Activated CD4-positive, alpha-beta memory T cell treated with anti-CD3 and anti-CD28 coated beads, Interleukin-2, amount 10 ng/mL, durations not matched to agents 7 days and 5 days (primary cell): Measurements from ENCODE around the gene SLC38A2. TPM values are rescaled to one million over a fixed set of nuclear protein-coding genes. Genes with fewer than 3 reads are reported as not detected.

Experiments used
- CTCF ChIA-PET: fragments of 350-600 bp; sonication (Branson Sonifier 250); formaldehyde crosslinking; loops from one replicate; lab custom pipeline; 2021; ENCODE audit warnings: antibody characterized with exemption, inconsistent platforms; lab: Charles Lee
- POLR2A ChIA-PET: fragments of 350-600 bp; sonication (Branson Sonifier 250); formaldehyde crosslinking; loops from one replicate; lab custom pipeline; 2021; ENCODE audit warnings: antibody characterized with exemption; lab: Charles Lee
- DNase-seq: peaks from one replicate; pipeline ENCODE4 v3.0.0-alpha.2; 2020
- H3K27ac Mint-ChIP-seq: one replicate; pipeline ENCODE4 v1.8.0; 2021; ENCODE audit warnings: mild to moderate bottlenecking, mixed read lengths
- H3K27me3 Mint-ChIP-seq: one replicate; pipeline ENCODE4 v1.8.0; 2021; ENCODE audit warnings: mixed read lengths
- H3K36me3 Mint-ChIP-seq: one replicate; pipeline ENCODE4 v1.8.0; 2021; ENCODE audit warnings: low read depth, mixed read lengths
- H3K4me1 Mint-ChIP-seq: one replicate; pipeline ENCODE4 v1.8.0; 2021; ENCODE audit warnings: mixed read lengths
- H3K4me3 Mint-ChIP-seq: one replicate; pipeline ENCODE4 v1.8.0; 2021; ENCODE audit warnings: mild to moderate bottlenecking, mixed read lengths
- H3K9me3 Mint-ChIP-seq: one replicate; pipeline ENCODE4 v1.8.0; 2021; ENCODE audit warnings: mixed read lengths
- total RNA-seq, 2 experiments: library from RNA; stranded (reverse); gene quantifications; one replicate each; pipeline ENCODE4 v1.2.3, GENCODE V29; 2021

The SLC38A2 gene
- total RNA-seq, 2 experiments from 2014 or later: 265 to 267 TPM

DNA sequence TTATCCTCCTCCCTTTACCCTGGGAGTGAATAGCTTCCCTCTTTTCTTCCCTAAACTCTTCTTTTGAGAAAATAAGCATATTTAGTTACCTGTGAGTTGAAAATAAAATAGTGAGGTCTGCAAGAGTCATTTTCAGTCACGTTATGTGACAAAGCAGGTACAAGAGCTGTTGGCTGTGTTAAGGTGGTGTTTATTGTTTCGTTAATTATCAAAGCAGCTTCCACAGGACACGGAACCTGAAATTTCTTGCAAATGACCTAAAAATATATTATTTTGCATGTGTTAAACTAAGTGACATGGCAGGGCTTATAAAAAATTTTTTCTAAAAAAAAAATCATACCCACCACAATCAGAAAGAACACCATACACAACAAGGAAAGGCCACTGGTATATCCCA is 8.3 kb downstream of the SLC38A2 start:
- ChIA-PET POLR2A (interaction anchor here (1.0 to 3.4 kb wide), 5 partner anchors 8 to 95 kb away, joined by 3 to 19 read pairs (median 6); partner anchors contain the start of genes SLC38A1 and SLC38A2), CTCF (interaction anchor here (1.0 to 1.6 kb wide), 3 partner anchors 210 to 312 kb away, joined by 3 to 4 read pairs (median 4); no protein-coding TSS in a partner anchor)
- H3K9me3 Mint-ChIP-seq: no peaks in the 10 kb centered on the region
- no peak overlapping the region for H3K4me3 Mint-ChIP-seq
- no peak for DNase-seq
- peaks cover 94% of the 10 kb centered on the region for H3K36me3 Mint-ChIP-seq
- H3K4me1 Mint-ChIP-seq: peaks cover 82% of the 10 kb centered on the region
- H3K27ac Mint-ChIP-seq: no peak overlapping the region
- H3K27me3 Mint-ChIP-seq: no peaks in the 10 kb centered on the region

DNA sequence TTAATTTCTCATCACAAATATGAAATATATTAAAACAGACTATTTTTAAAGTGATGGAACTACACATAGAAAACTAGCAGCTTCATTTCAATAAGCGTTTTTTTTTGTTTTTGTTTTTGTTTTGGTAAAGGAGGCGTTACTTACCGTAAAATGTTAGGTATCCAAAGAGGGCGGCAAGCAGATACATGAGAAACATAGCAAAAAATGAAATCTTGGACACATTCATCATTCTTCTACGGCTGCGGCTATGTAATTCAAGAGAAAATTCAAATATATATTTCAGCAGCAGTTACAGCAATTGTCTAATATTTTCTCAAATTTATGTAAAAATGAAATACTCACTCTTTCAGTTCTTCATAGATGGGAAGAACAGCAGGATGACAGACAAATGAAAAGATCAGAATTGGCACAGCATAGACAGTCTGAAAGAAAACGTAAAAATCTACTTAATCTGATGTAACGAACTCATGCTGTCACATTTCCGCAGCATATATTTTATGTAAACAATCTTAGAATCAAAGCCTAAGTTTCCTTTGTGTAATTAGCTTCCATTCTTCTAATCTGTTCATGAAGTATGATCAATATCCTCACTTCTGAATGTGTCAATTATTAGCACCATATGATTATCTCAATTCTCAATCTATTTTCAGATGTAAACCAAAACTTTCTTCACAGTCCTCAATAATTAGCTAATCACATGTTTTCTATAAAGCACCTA is 8.8 kb downstream of the SLC38A2 start:
- H3K4me3 Mint-ChIP-seq: no peak overlapping the region

DNA sequence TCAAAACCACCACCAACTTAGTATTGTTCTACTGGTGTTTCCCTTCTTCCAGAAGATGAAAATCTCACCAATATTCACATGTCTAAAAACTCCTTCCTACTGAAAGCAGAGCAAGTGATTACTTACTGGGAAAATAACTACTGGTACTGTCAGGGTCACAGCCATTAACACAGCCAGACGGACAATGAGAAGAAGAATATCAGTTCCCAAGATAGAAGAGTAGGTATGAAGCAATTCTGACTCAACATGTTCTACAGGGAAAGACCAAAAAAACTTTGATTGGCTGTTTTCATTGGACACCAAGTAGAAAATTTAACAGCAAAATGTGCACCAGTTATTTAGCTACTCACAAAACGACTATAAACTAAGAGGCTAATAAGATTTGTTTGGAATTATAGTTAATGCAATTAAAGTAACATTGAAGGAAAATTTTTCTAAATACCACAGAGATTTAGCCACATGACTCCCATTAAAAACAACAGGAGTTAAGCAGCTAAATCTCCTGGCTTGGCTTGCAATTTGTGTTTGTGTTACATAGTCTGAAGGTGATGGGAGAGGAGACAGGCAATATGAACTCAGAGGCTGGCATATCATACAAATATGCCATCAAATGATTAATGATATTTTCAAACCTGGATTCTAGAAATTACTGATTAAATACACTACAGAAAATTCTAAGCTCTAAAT is 9.5 kb downstream of the SLC38A2 start:
- DNase-seq: no peak
- peaks cover 71% of the 10 kb centered on the region for H3K4me1 Mint-ChIP-seq
- no peaks in the 10 kb centered on the region for H3K27me3 Mint-ChIP-seq
- H3K4me3 Mint-ChIP-seq: no peak overlapping the region
- no peaks in the 10 kb centered on the region for H3K9me3 Mint-ChIP-seq
- CTCF ChIA-PET: interaction anchor here (1.0 to 1.6 kb wide), 2 partner anchors 15 to 209 kb away, joined by 3 to 4 read pairs; no protein-coding TSS in a partner anchor
- H3K36me3 Mint-ChIP-seq: peaks cover 92% of the 10 kb centered on the region
- POLR2A ChIA-PET: interaction anchor here (0.8 to 3.4 kb wide), 4 partner anchors 8 to 97 kb away, joined by 3 to 19 read pairs (median 12); partner anchors contain the start of genes SLC38A1 and SLC38A2
- H3K27ac Mint-ChIP-seq: peak overlapping the region; percentile 23

More for the DNA sequence above, 8.8 kb downstream of the SLC38A2 start:
- H3K27ac Mint-ChIP-seq: no peak overlapping the region
- CTCF ChIA-PET: interaction anchor here (1.0 to 1.6 kb wide), 3 partner anchors 210 to 312 kb away, joined by 3 to 4 read pairs (median 4); no protein-coding TSS in a partner anchor
- POLR2A ChIA-PET: interaction anchor here (0.8 to 3.4 kb wide), 5 partner anchors 7 to 94 kb away, joined by 3 to 19 read pairs (median 6); partner anchors contain the start of genes SLC38A1 and SLC38A2
- peaks cover 94% of the 10 kb centered on the region for H3K36me3 Mint-ChIP-seq
- H3K9me3 Mint-ChIP-seq: no peaks in the 10 kb centered on the region
- no peaks in the 10 kb centered on the region for H3K27me3 Mint-ChIP-seq
- no peak for DNase-seq
- peaks cover 77% of the 10 kb centered on the region for H3K4me1 Mint-ChIP-seq

DNA sequence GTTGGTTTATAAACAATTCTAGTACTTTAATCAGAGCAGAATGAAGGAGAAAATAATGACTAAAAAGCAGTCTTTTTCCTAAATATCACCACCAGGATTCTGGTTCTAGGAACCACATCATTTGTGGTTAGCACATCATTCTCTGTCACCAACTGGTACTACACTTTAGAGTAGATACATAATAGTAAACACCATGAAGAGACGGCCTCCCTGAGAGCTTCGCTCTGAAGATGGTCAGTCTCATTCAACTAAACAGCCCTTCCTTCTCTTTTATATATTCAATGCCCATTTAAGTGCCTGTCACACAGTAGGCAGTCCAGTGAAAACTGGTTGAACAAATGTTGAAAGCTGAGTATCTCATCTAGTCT is 10.9 kb downstream of the SLC38A2 start:
- H3K36me3 Mint-ChIP-seq: peaks cover 80% of the 10 kb centered on the region
- H3K27me3 Mint-ChIP-seq: no peaks in the 10 kb centered on the region
- DNase-seq: no peak
- ChIA-PET CTCF (interaction anchor here (1.5 kb wide), 1 partner anchor 9 kb away, joined by 5 read pairs; no protein-coding TSS in a partner anchor), POLR2A (interaction anchor here (1.3 to 3.4 kb wide), 4 partner anchors 9 to 95 kb away, joined by 4 to 19 read pairs (median 14); partner anchors contain the start of genes SLC38A1 and SLC38A2)
- H3K9me3 Mint-ChIP-seq: no peaks in the 10 kb centered on the region
- peaks cover 57% of the 10 kb centered on the region for H3K4me1 Mint-ChIP-seq
- H3K4me3 Mint-ChIP-seq: no peak overlapping the region
- peak overlapping the region; percentile 51 for H3K27ac Mint-ChIP-seq

DNA sequence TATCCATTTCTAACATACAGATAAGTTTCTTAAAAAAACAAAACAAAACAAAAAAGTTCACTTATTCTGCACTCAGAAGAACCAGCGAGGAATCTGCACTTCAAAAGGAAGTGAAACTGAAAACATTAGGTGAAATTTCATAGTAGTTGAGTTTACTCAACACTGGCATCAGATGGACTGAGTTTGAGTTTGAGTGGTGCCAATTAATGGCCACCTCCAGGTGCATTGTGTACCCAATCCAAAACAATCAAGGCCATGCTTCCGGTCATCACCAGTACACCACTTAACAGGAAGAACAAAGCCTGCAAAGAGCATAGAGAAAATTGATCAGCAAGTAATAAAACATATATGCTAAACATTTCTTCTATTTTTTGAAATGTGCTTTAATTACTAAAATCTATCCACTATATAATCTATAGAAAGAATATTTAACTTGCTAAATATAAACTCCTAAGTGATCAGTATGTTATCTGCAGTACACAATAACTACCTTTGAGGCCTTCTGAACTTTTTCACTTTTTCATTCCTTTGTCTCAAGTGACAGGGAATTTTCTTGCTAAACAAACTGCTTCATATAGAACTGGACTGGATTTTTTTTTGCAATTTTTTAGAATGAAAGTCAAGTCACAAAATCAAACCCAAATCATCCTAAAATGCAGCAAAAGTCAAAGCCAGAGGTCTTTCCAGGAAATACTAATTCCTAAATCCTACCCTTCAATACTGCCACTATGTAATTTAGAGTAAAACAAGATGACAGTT is 11.5 kb downstream of the SLC38A2 start:
- H3K27ac Mint-ChIP-seq: no peak overlapping the region
- no peak overlapping the region for H3K4me3 Mint-ChIP-seq
- H3K27me3 Mint-ChIP-seq: no peaks in the 10 kb centered on the region
- peaks cover 53% of the 10 kb centered on the region for H3K4me1 Mint-ChIP-seq
- CTCF ChIA-PET: interaction anchor here (1.5 kb wide), 1 partner anchor 10 kb away, joined by 5 read pairs; no protein-coding TSS in a partner anchor
- POLR2A ChIA-PET: interaction anchor here (1.4 to 3.4 kb wide), 3 partner anchors 9 to 92 kb away, joined by 10 to 19 read pairs (median 19); partner anchors contain the start of genes SLC38A1 and SLC38A2
- no peaks in the 10 kb centered on the region for H3K9me3 Mint-ChIP-seq
- H3K36me3 Mint-ChIP-seq: peaks cover 75% of the 10 kb centered on the region
- DNase-seq: no peak

DNA sequence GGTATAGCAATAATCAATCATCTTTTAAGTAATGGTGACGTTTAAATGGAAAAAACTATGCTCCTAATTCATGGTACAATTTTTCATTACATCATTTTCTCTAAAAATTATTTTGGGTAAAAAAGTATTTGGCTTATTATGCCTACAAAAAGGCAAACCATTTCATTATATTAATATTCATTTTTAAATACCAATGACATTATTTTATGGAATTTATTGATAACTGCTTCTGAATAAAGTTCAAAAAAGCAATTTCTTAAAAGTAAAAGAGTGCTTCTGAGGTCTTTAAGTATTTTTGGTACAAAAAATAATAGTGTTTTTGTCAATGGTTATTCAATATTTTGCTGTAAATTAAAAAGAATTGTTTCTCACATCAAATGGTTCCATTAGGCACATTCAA is 12.2 kb downstream of the SLC38A2 start:
- DNase-seq: no peak
- ChIA-PET POLR2A (interaction anchor here (1.3 kb wide), 1 partner anchor 91 kb away, joined by 3 read pairs; no protein-coding TSS in a partner anchor), CTCF (no interaction called here)
- no peaks in the 10 kb centered on the region for H3K9me3 Mint-ChIP-seq
- no peaks in the 10 kb centered on the region for H3K27me3 Mint-ChIP-seq
- H3K36me3 Mint-ChIP-seq: peaks cover 67% of the 10 kb centered on the region
- H3K4me3 Mint-ChIP-seq: no peak overlapping the region
- no peak overlapping the region for H3K27ac Mint-ChIP-seq
- peaks cover 47% of the 10 kb centered on the region for H3K4me1 Mint-ChIP-seq

DNA sequence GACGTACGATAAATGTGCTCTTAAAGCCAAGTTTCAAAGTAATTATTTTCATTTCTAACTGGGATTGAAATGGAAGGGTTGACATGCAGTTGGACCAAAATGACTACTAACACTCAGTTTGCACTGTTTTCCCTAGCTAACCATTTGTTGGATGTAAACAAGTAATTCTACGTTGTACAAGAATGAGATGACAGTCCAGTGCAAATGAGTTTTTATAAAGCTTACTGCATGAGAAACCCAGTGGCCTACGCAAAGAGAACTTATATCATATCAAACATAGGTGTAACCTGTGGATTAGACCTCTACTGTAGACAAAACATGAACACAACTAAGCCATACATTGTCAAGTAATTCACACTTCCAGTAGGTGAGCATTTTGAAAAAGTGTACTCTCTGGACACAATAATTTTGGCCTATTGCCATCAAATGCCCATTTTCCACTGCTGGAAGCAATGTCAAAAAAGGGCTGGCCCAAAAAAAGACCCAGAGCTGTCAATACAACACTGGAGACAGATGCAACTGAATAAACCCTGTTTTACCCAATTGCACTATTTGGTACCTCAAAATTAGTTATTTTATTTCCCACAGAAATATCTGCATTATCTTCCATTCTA is 12.8 kb downstream of the SLC38A2 start:
- no peak overlapping the region for H3K27ac Mint-ChIP-seq

DNA sequence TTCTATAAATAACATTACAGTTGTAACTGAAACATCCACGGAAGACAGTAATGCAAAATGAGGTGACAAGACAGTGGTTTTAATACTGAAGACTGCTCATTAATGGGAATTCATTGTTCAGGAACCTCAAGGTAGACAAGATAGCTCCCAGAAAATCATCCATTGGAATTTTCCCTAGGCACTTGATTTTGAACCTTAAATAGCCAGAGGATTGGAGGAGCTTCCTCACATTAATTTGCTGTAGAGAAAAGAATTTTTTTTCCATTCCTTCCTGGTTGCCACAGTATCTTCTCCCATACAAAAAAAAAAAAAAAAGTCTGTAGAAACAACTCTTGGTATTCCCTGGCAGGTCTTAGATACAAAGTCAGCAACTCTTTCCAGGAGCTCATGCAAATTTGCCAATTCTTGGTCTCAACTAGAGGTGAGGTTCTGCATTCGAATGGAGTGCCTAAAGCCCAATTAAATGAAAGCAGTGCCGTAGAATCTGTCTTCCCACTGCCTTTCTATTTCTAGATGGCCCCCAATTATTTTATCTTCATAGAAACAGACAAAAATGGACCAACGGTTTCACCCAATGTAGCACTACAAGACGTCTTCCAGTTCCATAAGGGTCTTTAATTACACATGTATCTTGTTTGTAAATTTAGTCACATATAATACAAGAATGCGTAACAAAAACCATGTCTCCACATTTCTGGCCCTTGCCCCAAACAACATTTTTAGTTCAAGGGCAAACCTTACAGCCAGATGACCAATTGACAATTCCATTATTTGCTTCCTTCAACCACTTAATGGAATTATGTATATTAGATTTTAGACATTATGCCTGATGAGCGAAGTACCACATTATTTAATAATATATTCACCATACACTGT is 13.5 kb downstream of the SLC38A2 start:
- Mint-ChIP-seq H3K4me1 (peaks cover 47% of the 10 kb centered on the region), H3K27ac (no peak overlapping the region), H3K36me3 (peaks cover 56% of the 10 kb centered on the region), H3K27me3 (no peaks in the 10 kb centered on the region), H3K9me3 (no peaks in the 10 kb centered on the region), H3K4me3 (no peak overlapping the region)
- CTCF ChIA-PET: no interaction called here
- POLR2A ChIA-PET: interaction anchor here (0.7 to 1.4 kb wide), 4 partner anchors 11 to 90 kb away, joined by 3 to 6 read pairs (median 4); no protein-coding TSS in a partner anchor
- no peak for DNase-seq

More for the DNA sequence above, 12.8 kb downstream of the SLC38A2 start:
- ChIA-PET CTCF (no interaction called here), POLR2A (interaction anchor here (0.7 to 1.4 kb wide), 3 partner anchors 12 to 90 kb away, joined by 3 to 6 read pairs (median 3); no protein-coding TSS in a partner anchor)
- no peak for DNase-seq
- no peaks in the 10 kb centered on the region for H3K9me3 Mint-ChIP-seq
- no peak overlapping the region for H3K4me3 Mint-ChIP-seq
- peaks cover 61% of the 10 kb centered on the region for H3K36me3 Mint-ChIP-seq
- peaks cover 43% of the 10 kb centered on the region for H3K4me1 Mint-ChIP-seq
- H3K27me3 Mint-ChIP-seq: no peaks in the 10 kb centered on the region

DNA sequence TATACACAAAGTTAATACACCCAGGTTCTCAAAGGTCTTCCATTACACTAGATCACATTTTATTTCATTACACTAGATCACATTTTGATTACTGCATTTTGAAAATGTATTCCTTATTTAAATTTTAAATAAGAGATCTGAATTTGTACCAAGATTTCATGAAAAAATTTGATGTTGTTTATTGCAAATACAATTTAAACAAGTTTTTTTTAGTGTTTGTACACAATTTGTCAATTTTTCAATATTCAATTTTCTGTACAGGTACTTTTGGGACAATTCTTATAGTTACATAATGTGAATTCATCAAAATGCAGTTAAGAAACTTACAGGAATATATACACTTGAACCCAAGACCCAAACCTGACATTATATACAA is 14.3 kb downstream of the SLC38A2 start:
- Mint-ChIP-seq H3K27me3 (no peaks in the 10 kb centered on the region), H3K27ac (no peak overlapping the region), H3K36me3 (peaks cover 49% of the 10 kb centered on the region), H3K4me3 (no peak overlapping the region), H3K4me1 (peaks cover 46% of the 10 kb centered on the region), H3K9me3 (no peaks in the 10 kb centered on the region)
- ChIA-PET POLR2A (interaction anchor here (0.9 to 1.5 kb wide), 3 partner anchors 12 to 303 kb away, joined by 4 to 6 read pairs (median 5); no protein-coding TSS in a partner anchor), CTCF (no interaction called here)
- DNase-seq: no peak

DNA sequence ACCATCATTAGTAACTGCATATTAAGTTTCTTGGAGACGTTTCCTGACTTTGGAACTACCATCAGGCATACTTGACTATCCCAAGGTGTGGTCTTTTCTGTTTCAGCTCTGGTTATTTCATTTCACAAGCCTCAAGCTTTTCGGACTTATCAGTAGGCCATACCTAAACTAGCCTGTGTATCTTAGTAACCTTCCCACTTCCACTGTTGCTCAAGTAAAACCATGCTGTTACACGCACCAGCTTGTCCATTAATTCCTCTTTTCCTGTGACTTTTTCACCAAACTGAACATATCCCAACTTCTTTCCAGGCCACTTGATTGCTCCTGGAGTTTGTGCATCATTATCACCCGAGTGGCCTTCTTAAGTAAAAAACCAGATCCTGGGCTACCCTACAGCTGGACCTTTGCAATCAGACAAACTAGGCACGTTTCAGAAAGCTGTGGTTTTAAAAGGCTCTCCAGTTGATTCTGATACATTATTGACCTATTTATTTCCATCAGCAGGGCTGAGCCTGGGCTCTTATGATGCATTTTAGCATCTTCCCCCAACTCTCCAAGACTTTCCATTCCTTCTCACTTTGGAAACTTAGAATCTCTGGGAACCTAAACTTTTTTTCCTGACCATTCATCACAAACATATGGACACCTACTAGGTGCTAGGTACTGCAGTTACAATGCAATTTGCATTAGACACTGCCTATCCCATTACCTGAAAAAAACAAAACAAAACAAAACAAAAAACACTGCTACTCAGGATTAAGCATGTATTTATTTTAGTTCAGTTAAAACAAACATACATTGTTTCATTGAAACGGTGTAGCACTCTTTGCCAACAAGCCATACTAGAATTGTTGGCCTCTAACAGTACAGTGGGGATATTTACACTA is 14.9 kb downstream of the SLC38A2 start:
- no peak for DNase-seq
- CTCF ChIA-PET: interaction anchor here (1.0 to 2.2 kb wide), 2 partner anchors 89 to 233 kb away, joined by 3 to 9 read pairs; partner anchors contain the start of gene SLC38A1
- POLR2A ChIA-PET: interaction anchor here (1.1 to 2.6 kb wide), 8 partner anchors 10 to 304 kb away, joined by 3 to 19 read pairs (median 6); partner anchors contain the start of gene SLC38A1
- Mint-ChIP-seq H3K27ac (no peak overlapping the region), H3K27me3 (no peaks in the 10 kb centered on the region), H3K9me3 (no peaks in the 10 kb centered on the region), H3K4me1 (peaks cover 40% of the 10 kb centered on the region), H3K36me3 (peaks cover 43% of the 10 kb centered on the region), H3K4me3 (no peak overlapping the region)
